Measurements from ENCODE around the gene CHADL.

- TF ChIP-seq CTCF (IDR thresholded peaks at IDR 0.05; ENCODE audit: low read length) (no peak), EZH2phosphoT487 (IDR thresholded peaks at IDR 0.05; ENCODE audit: low read length) (no peak)
Observed at GRCh38 chr22:41204992-41205900, 35.5 kb downstream of the CHADL start, which contains the start of gene L3MBTL2.
